HG02798 (cell line): Measurements from ENCODE around the gene FUT6.
"Not testable (repeated sequence)": the region's sequence is repeated elsewhere in the genome, so short reads cannot be mapped to it uniquely, and the experiment has no call there.

Experiments
- ATAC-seq: cut with Tn5 transposase; IDR thresholded peaks from one replicate; pipeline ENCODE4 v1.9.1; 2021; ENCODE audit warnings: mild to moderate bottlenecking; ENCODE audit not compliant: unreplicated experiment, poor library complexity

Gene FUT6, protein sequence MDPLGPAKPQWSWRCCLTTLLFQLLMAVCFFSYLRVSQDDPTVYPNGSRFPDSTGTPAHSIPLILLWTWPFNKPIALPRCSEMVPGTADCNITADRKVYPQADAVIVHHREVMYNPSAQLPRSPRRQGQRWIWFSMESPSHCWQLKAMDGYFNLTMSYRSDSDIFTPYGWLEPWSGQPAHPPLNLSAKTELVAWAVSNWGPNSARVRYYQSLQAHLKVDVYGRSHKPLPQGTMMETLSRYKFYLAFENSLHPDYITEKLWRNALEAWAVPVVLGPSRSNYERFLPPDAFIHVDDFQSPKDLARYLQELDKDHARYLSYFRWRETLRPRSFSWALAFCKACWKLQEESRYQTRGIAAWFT

DNA sequence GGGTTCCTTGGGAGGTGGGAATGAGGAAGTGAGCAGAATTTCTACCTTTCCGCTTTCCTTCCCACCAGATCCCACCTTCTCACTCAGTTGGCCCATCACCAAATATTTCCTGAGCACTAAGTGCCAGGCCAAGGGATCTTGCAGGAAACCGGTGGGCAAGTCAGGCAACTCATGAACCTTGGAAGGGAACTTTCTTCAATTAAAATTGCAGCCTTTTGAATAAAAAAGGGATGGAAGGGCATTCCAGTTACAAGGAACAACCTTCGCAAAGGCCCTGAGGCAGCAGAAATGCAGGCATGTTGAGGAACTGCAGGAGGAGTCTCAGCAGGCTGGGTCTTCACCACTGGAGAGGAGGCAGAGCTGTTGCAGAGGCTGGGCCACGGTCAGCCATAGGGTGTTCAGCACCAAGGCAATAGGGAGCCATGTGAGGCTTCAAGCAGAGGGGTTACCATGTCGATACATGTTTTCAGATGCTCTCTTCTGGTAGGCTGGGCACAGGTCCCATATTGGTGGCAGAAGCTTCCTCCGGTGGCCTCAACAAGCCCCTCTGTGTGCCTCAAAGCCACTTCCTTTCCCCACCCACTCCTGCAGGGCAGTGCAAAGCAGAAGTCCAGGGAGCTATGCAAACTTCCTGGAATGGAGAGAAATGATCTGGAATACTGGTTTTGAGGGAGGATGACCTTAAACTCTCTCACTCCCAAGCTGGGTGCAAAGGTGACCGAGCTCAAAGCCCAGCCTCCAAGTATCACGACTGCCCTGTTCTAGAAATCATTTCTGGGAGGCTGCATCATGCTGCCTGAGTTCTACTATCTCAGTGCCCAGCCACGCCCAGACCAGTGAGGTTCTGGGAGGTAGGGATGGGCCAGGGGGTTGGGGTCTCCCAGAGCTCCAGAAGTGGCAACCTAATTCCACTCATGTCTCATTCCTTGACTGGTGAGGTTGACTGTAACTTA lies at the start of gene FUT6:
FUT6 (minus strand) TSS at position 638 of the 953 bp plus-strand sequence. CDS start 7,135 bp downstream, outside the sequence.
- ATAC-seq, result no peak

DNA sequence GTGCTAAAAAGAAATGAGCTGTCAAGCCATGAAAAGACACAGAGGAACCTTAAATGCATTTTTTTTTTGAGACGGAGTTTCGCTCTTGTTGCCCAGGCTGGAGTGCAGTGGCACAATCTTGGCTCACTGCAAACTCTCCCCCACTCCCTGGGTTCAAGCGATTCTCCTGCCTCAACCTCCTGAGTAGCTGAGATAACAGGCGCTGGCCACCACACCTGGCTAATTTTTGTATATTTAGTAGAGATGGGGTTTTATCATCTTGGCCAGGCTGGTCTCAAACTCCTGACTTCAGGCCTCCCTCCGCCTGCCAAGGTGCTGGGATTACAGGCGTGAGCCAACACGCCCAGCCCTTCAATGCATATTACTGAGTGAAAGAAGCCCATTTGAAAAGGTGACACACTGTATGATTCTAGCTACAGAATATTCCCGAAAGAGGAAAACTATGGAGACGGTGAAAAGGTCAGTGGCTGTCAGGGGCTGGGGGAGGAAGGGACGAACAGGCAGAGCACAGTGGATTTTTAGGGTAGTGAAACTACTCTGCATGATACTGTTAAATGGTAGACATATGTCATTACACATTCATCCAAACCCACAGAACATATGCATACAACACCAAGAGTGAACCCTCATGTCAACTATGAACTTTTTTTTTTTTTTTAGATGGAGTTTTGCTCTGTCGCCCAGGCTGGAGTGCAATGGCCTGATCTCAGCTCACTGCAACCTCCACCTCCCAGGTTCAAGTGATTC lies 44.7 kb upstream of the FUT6 start:
- ATAC-seq, result not testable (repeated sequence)

DNA sequence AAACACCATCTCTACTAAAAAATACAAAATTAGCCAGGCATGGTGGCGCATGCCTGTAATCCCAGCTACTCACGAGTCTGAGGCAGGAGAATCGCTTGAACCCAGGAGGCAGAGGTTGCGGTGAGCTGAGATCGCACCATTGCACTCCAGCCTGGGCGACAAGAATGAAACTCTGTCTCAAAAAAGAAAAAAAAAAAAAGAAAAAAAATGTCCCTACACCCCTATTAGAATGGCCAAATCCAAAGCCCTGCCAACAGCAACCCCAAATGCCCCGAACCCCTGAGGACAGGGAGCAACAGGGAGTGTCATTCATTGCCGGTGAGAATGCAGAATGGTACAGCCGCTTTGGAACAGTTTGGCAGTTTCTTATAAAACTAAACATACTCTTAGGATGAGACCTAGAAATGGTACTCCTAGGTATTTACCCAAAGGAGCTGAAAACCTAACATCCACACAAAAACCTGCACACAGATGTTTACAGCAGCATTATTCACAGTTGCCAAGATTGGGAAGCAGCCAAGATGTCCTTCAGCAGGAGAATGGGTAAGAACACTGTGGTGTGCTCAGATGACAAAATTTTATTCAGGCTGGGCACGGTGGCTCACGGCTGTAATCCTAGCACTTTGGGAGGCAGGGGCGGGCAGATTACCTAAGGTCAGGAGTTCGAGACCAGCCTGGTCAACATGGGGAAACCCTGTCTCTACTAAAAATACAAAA lies 43.8 kb upstream of the FUT6 start:
- not testable (repeated sequence) for ATAC-seq

DNA sequence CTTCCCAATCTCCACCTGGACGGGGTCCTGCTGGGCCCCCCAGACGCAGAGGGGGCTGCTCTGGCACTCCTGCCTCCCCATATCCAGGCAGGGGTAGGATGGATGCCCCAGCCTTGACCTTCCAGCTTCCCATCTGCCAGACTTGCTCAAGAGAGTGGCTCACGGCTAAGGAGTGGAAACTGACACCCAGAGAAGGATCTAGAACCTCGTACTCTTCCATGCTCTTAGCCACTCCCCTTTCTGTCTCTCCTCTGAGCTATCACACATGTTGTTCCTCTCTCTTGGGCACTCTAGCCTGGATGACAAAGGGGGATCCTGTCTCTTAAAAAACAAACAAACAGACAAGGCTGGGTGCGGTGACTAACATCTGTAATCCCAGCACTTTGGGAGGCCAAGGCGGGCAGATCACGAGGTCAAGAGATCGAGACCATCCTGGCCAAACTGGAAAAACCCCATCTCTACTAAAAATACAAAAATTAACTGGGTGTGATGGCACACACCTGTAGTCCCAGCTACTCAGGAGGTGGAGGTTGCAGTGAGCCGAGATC lies 43.0 kb upstream of the FUT6 start:
- no peak for ATAC-seq

DNA sequence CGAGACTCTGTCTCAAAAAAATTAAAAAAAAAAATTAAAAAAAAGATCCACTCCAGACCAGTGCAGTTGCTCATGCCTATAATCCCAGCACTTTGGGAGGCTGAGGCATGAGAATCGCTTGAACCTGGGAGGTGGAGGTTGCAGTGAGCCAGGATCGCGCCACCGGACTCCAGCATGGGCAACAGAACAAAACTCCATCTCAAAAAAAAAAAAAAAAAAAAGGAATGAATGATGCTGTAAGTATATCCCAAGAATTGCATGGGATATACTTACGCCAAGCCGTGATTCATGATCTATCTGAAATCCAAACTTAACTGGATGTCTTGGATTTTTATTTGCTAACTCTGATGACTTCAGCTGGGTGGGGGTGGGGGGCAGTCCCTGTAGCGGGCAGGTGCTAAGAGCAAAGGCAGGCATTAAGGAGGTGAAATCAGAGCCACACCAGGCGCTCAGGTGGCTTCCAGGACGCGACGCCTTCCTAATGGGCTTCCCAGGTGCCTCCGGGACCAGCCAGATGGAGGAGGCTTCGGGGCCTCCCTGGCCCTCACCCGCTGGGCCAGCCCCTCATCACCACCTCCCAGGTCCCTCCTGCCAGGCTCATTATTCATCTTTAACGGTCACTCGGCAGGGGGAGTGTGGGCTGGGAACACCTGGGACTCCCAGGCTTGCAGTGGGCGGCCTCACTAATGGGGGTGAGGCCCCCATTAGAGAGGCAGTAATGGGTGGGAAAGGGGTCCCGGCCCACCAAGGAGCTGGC lies 42.2 kb upstream of the FUT6 start:
- no peak for ATAC-seq

DNA sequence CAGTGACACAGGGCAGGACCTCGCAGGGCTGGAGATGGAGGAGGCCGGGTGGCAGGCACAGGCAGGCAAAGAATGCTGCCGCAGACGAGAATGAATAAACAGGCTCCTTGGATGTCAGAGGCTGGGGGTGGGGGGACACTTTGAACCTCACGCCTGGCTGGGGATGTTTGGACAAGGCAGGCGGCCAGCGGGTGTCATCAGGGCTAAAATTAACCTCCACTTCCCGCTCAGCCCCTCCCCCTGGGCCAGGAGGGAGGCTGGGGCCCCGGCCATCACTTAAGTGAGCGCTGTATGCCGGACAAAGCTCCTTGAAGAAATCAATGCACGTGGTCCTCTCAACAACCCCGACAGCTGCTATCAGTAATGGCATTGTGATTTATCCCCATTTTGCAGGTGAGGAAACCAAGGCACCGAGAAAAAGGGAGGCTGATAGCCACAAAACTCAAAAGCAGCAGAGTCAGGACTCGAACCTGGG lies 41.1 kb upstream of the FUT6 start:
- ATAC-seq, result no peak

DNA sequence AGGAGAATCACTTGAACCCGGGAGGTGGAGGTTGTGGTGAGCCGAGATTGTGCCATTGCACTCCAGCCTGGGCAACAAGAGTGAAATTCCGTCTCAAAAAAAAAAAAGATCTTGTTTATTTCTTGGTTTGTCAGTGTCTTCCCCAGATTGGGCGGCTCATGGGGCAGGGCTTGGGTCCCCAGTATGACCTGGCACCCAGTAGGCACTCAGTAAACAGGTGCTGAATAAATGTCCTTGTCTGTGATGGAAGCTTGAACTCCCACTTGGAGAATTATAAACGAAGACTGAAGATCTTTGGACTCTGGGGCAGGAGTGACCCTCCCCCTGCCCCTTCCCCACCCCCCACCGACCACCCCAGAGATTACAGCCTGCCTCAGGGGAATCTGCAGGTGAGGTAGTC lies 40.7 kb upstream of the FUT6 start:
- no peak for ATAC-seq

DNA sequence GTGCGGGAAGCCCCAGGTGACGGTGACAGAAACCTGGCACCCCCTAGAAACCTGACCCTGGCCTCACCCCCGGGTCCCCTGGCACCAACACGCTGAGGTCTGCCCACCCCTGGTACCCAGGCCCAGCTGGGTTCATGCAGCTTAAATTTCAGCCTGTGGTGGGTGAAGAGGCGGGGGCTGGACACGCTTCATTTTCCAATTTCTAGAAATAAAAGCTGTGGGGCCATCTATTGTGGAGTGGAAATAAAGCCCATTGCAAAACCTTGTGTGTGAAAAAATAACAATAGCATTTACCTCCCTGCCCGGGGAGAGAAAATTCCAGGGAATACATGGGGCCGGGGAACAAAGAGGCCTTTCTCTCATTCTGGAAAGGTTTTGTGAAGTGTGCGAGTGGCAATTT lies 38.4 kb upstream of the FUT6 start:
- no peak for ATAC-seq

DNA sequence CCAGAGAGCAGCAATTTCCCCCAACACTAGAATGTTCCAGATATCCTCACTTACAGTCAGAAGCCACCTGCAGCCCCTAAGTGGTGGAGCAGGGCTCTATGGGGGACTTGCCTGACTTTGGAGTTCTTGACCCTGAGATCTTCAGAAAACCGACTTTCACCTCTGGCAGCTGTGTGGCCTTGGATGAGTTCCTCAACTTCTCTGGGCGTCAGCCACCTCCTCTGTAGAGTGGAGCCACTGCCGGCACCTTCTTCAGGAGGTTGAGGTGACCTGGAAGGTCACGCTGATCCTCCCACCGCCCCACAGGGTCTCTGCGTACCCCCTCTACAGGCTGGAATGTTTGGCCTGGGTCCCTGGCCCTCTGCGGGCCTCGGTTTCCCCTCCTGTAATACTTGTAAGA lies 37.9 kb upstream of the FUT6 start:
- no peak for ATAC-seq

DNA sequence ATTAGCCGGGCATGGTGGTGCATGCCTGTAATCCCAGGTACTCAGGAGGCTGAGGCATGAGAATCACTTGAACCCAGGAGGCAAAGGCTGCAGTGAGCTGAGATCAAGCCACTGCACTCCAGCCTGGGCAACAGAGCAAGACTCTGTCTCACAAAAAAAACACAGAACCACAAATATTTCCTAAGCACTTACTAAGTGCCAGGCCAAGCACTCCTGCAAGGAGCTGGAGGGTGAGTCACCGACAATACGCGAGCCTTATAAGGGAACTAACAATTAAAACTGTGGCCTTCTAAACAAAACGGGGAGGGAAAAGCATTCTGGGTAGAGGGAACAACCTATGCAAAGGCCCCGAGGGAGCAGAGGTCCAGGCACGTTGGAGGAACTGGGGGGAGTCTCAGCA lies 35.0 kb upstream of the FUT6 start:
- not testable (repeated sequence) for ATAC-seq

DNA sequence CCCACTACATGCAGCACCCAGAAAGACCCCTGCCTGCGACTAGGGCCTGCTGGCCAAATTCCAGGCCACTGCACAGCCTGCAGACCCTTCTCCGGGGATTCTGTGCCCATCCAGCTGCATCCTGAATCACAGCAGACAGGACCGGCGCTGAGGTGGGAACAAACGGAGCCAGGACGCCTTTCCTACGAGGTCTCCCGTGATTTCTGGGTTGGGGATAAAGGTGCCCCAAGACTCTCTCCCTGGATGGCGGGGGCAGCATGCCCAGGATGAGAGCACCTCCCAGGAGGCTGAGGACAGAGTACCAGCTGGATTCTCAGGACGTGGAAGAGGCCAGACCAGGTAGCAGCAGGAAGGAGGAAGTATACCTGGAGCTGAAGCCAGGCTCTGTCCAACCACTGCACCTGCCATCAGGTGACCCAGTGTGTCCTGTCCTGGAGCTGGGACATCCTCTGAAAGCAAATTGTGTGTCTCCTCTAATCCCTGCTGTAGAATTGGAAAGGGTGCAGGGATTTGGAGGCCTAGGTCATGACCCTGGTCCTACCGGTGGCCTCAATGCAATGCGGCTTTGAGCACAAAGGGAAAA lies 34.2 kb upstream of the FUT6 start:
- no peak for ATAC-seq

DNA sequence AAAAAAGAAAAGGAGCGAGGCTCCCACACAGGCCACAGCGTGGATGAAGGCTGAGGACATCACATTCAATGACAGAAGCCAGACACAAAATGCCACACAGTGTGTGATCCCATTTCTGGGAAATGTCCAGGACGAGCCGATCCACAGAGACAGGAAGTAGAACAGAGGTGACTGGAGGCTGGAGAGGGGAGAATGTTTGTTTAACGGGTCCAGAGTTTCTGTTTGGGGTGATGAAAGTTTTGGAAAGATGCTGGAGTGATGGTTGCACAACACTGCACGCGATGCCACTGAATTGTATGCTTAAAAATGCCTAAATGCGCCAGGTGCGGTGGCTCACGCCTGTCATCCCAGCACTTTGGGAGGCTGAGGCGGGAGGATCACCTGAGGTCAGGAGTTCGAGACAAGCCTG lies 31.5 kb upstream of the FUT6 start:
- ATAC-seq, result no peak

DNA sequence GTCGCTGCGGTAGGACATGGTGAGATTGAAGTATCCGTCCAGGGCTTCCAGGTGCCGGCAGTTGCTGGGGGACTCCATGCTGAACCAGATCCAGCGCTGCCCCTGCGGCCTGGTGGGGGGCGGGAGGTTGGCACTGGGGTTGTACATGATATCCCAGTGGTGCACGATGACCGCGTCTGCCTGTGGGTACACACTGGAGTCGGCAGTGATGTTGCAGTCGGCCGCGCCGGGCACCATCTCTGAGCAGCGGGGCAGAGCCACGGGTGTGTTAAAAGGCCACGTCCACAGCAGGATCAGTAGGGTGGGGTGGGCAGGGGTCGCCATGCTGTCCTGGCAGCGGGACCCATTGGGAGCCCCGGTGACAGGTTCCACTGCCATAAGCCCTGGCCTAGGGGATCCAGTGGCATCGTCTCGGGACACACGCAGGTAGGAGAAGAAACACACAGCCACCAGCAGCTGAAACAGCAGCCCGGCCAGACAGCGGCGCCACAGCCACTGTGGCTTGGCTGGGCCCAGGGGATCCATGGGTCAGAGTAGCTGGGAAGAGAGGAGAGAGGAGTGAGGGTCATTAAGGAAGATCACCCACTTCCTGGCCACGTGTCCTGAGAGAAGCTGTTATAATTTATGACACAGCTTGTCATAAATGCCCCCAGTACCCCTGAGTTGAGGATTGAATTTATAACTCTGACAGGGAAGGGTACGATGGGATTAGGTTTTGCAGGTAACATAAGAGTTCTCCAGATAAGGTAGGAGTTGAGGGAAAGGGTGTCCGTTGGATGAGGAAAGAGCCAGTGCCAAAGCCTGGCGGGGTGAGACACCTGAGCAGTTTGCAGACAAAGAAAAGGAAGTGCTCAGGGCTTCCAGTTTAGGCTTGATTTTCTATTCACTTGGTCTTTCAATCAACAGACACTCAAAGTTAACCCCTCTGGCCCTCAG lies 28.0 kb upstream of the FUT6 start:
- no peak for ATAC-seq

DNA sequence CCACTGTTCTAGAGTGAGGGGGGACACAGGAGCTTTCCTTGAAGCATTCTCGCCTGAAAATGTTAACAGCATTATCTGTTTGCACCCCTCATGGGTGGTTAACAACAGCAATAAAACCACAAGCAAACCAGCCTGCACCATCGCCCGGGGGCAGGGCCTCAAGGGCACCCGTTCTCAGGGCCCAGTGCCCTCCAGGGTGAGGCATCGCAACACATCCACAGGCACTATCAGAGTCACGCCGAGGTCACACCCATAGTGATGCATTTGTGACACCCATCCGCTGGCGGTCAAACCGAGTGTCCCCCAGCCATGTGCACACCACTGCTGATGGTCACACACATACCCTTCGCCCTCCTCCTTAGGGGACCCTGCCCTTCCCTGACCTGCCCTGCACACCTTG lies 26.3 kb upstream of the FUT6 start:
- no peak for ATAC-seq

DNA sequence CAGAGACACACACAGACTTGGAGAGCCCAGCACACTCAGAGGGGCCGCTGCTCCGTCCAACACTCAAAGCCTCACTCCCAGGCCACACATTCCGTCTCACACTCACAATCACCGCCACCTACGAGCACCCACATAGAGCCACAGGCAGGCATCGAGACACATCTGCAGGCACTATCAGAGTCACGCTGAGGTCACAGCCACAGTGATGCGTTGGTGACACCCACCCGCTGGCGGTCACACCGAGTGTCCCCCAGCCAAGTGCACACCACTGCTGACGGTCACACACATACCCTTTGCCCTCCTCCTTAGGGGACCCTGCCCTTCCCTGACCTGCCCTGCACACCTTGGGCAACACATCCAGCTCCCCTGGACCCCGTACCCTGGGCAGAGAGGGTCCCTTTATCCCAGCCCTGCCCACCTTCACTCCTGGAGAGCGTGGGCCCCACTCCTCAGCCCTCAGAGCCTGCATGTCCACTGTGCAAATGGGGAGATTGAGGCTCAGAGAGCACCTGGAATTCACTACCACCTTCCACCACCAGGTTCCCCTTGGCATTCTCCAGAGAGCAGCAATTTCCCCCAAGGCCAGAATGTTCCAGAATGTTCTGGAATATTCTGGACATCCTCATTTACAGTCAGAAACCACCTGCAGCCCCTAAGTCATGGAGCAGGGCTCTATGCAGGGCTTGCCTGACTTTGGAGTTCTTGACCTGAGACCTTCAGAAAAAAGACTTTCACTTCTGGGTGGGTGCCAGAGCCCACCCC lies 25.4 kb upstream of the FUT6 start:
- no peak for ATAC-seq

DNA sequence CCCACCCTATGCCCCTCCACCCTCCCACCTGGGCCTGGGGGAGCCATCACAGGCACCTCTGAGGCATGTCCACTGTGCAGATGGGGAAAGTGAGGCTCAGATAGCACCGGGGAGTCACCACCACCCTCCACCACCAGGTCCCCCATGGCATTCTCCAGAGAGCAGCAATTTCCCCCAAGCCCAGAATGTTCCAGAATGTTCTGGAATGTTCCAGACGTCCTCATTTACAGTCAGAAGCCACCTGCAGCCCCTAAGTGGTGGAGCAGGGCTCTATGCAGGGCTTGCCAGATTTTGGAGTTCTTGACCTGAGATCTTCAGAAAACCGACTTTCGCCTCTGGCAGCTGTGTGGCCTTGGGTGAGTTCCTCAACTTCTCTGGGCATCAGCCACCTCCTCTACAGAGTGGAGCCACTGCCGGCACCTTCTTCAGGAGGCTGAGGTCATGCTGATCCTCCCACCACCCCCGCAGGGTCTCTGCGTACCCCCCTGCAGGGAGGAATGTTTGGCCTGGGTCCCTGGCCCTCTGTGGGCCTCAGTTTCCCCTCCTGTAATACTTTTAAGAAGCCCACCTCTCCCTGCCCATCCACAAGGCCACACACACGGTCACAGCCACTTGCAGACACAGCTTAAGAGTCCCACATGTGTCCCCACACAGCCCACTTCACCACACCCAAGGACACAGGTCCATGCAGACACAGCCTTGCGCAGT lies 24.7 kb upstream of the FUT6 start:
- no peak for ATAC-seq
